ENCODE data around the gene DMRTC2.

GRCh38 chr19:41801792-41802211, 43.0 kb upstream of the DMRTC2 start:
- TF ChIP-seq, protein P1, sequence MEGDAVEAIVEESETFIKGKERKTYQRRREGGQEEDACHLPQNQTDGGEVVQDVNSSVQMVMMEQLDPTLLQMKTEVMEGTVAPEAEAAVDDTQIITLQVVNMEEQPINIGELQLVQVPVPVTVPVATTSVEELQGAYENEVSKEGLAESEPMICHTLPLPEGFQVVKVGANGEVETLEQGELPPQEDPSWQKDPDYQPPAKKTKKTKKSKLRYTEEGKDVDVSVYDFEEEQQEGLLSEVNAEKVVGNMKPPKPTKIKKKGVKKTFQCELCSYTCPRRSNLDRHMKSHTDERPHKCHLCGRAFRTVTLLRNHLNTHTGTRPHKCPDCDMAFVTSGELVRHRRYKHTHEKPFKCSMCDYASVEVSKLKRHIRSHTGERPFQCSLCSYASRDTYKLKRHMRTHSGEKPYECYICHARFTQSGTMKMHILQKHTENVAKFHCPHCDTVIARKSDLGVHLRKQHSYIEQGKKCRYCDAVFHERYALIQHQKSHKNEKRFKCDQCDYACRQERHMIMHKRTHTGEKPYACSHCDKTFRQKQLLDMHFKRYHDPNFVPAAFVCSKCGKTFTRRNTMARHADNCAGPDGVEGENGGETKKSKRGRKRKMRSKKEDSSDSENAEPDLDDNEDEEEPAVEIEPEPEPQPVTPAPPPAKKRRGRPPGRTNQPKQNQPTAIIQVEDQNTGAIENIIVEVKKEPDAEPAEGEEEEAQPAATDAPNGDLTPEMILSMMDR (IDR thresholded peaks at IDR 0.05 in 4 of 5, conservative IDR thresholded peaks at IDR 0.05 in 1 of 5), result no peak
- TF ChIP-seq POLR2A (IDR thresholded peaks at IDR 0.05), result no peak
